H1 (cell line): ENCODE measurements around the gene MAP7. TPM values are rescaled to one million over a fixed set of nuclear protein-coding genes. Genes with fewer than 3 reads are reported as not detected.

Source experiments
- CTCF ChIA-PET: fragments of 300-600 bp; sonication (Branson Sonifier 250); formaldehyde crosslinking; loops from one replicate; lab custom pipeline; 2021; ENCODE audit not compliant: partially characterized antibody; lab: Charles Lee
- POLR2A ChIA-PET: fragments of 300-600 bp; sonication (Branson Sonifier 250); formaldehyde crosslinking; loops from one replicate; lab custom pipeline; 2021; ENCODE audit warnings: inconsistent platforms; ENCODE audit not compliant: partially characterized antibody; lab: Charles Lee
- DNase-seq, 2 experiments: peaks; one replicate each; pipeline versions ENCODE4 v3.0.0 to v3.0.0-alpha.2; 2010 to 2022; ENCODE audit warnings: low spot score in 2 of 2, low read depth in 1 of 2, mixed read lengths in 1 of 2
- FAIRE-seq: peaks from 2 replicates; lab custom pipeline; 2011; peaks lifted over from hg19 to GRCh38; lab: Jason Lieb, UNC
- H2AFZ ChIP-seq: 2 replicates; pipeline ENCODE4 v1.8.1; 2012; ENCODE audit warnings: low read length, inconsistent platforms
- H2AK5ac ChIP-seq: 2 replicates; pipeline ENCODE4 v1.6.1; 2013; ENCODE audit warnings: low read depth, low read length
- H2BK120ac ChIP-seq: replicated peaks from 2 replicates; pipeline ENCODE3; 2013; ENCODE audit warnings: low read depth, low read length, inconsistent platforms
- H2BK12ac ChIP-seq: 2 replicates; pipeline ENCODE4 v1.6.1; 2013; ENCODE audit warnings: low read depth, low read length
- H2BK15ac ChIP-seq: 2 replicates; pipeline ENCODE4 v1.6.1; 2013; ENCODE audit warnings: low read length
- H2BK20ac ChIP-seq: 2 replicates; pipeline ENCODE4 v1.6.1; 2013; ENCODE audit warnings: low read length
- H2BK5ac ChIP-seq: 2 replicates; pipeline ENCODE4 v1.6.1; 2013; ENCODE audit warnings: low read depth, low read length
- H3K14ac ChIP-seq: 2 replicates; pipeline ENCODE4 v1.6.1; 2013; ENCODE audit warnings: inconsistent platforms; ENCODE audit not compliant: insufficient read length
- H3K18ac ChIP-seq: 2 replicates; pipeline ENCODE4 v1.6.1; 2013; ENCODE audit warnings: low read length; ENCODE audit errors: extremely low read depth
- H3K23ac ChIP-seq: 2 replicates; pipeline ENCODE4 v1.6.1; 2013; ENCODE audit warnings: inconsistent platforms; ENCODE audit not compliant: insufficient read length
- H3K23me2 ChIP-seq: 2 replicates; pipeline ENCODE4 v1.6.1; 2013; ENCODE audit warnings: low read depth, low read length
- H3K27ac ChIP-seq: 2 replicates; pipeline ENCODE4 v1.6.1; 2011; ENCODE audit warnings: low read depth, low read length, inconsistent platforms
- H3K27me3 ChIP-seq, 4 experiments: replicated peaks in 1 of 4; 1 replicate in 1 of 4; 2 replicates in 3 of 4; pipeline versions ENCODE4 v1.6.1 to v1.8.1; 2011 to 2013; ENCODE audit warnings: low read length in 3 of 4, mild to moderate bottlenecking in 3 of 4, inconsistent platforms in 2 of 4, mixed read lengths in 2 of 4, moderate library complexity in 1 of 4; ENCODE audit not compliant: control insufficient read depth in 3 of 4, insufficient read depth in 3 of 4; ENCODE audit errors: extremely low read depth in 1 of 4
- H3K36me3 ChIP-seq, 4 experiments: 2 replicates each; pipeline versions ENCODE4 v1.6.1 to v1.8.1; 2011 to 2013; ENCODE audit warnings: mild to moderate bottlenecking in 4 of 4, low read length in 3 of 4, moderate library complexity in 2 of 4, control low read depth in 1 of 4, inconsistent platforms in 1 of 4; ENCODE audit not compliant: insufficient read depth in 4 of 4, control insufficient read depth in 2 of 4
- H3K4ac ChIP-seq: replicated peaks from 2 replicates; pipeline ENCODE3; 2013; ENCODE audit warnings: low read length, low read depth, mixed read lengths, inconsistent platforms; ENCODE audit not compliant: insufficient read length
- H3K4me1 ChIP-seq, 4 experiments: replicated peaks in 1 of 4; 1 replicate in 1 of 4; 2 replicates in 3 of 4; pipeline versions ENCODE4 v1.6.1 to v1.8.1; 2011 to 2013; ENCODE audit warnings: low read length in 3 of 4, inconsistent platforms in 2 of 4, mixed read lengths in 1 of 4; ENCODE audit not compliant: insufficient read depth in 4 of 4, control insufficient read depth in 3 of 4
- H3K4me2 ChIP-seq, 2 experiments: 2 replicates each; pipeline versions ENCODE4 v1.6.1 to v1.8.1; 2011 to 2013; ENCODE audit warnings: low read depth in 2 of 2, low read length in 2 of 2, control low read depth in 1 of 2, inconsistent platforms in 1 of 2, mild to moderate bottlenecking in 1 of 2; ENCODE audit not compliant: insufficient read depth in 1 of 2
- H3K4me3 ChIP-seq, 4 experiments: fragments of 200-600, 300-600 bp in 1 of 4; sonication (generic), shearing (Covaris generic), sonication (Bioruptor Twin) in 1 of 4; 2 replicates each; pipeline versions ENCODE4 v1.5.1 to v1.8.1; 2011 to 2016; ENCODE audit warnings: low read length in 4 of 4, low read depth in 3 of 4, control low read depth in 2 of 4, inconsistent platforms in 2 of 4, mild to moderate bottlenecking in 2 of 4, mixed read lengths in 1 of 4, moderate library complexity in 1 of 4; ENCODE audit not compliant: insufficient read depth in 2 of 4; ENCODE audit errors: extremely low read depth in 1 of 4
- H3K56ac ChIP-seq: replicated peaks from 2 replicates; pipeline ENCODE3; 2013; ENCODE audit warnings: low read depth, mild to moderate bottlenecking, mixed read lengths, low read length, inconsistent platforms; ENCODE audit not compliant: insufficient read length
- H3K79me1 ChIP-seq: 2 replicates; pipeline ENCODE4 v1.6.1; 2013; ENCODE audit warnings: low read depth, low read length, control low read depth
- H3K79me2 ChIP-seq, 2 experiments: 2 replicates each; pipeline versions ENCODE4 v1.6.1 to v1.8.1; 2012 to 2013; ENCODE audit warnings: low read length in 2 of 2, mild to moderate bottlenecking in 2 of 2, inconsistent platforms in 1 of 2; ENCODE audit not compliant: insufficient read depth in 2 of 2, control insufficient read depth in 1 of 2
- H3K9ac ChIP-seq, 4 experiments: replicated peaks in 1 of 4; 1 replicate in 1 of 4; 2 replicates in 3 of 4; pipeline versions ENCODE4 v1.6.1 to v1.8.1; 2011 to 2013; ENCODE audit warnings: low read depth in 3 of 4, low read length in 3 of 4, control low read depth in 2 of 4, mild to moderate bottlenecking in 2 of 4, moderate library complexity in 2 of 4, inconsistent platforms in 1 of 4; ENCODE audit errors: extremely low read depth in 1 of 4
- H3K9me3 ChIP-seq, 2 experiments: 2 replicates each; pipeline versions ENCODE4 v1.6.1 to v1.8.1; 2012 to 2013; ENCODE audit warnings: mild to moderate bottlenecking in 2 of 2, moderate library complexity in 2 of 2, control low read depth in 1 of 2, inconsistent platforms in 1 of 2, low read depth in 1 of 2, low read length in 1 of 2, mixed read lengths in 1 of 2; ENCODE audit not compliant: insufficient read depth in 2 of 2
- H4K20me1 ChIP-seq, 2 experiments: replicated peaks in 1 of 2; 2 replicates each; pipeline versions ENCODE3 to v1.8.1; 2011 to 2013; ENCODE audit warnings: inconsistent platforms in 2 of 2, low read length in 2 of 2, mild to moderate bottlenecking in 1 of 2; ENCODE audit not compliant: insufficient read depth in 2 of 2, control insufficient read depth in 1 of 2
- H4K5ac ChIP-seq: 2 replicates; pipeline ENCODE4 v1.6.1; 2013; ENCODE audit warnings: low read length, low read depth, mixed read lengths, inconsistent platforms; ENCODE audit not compliant: insufficient read length
- H4K8ac ChIP-seq: 2 replicates; pipeline ENCODE4 v1.8.0; 2013; ENCODE audit warnings: mild to moderate bottlenecking, moderate library complexity, low read length, inconsistent platforms; ENCODE audit not compliant: insufficient read depth; ENCODE audit errors: extremely low read depth
- H4K91ac ChIP-seq: replicated peaks from 2 replicates; pipeline ENCODE3; 2013; ENCODE audit warnings: low read length, mixed read lengths, inconsistent platforms; ENCODE audit not compliant: insufficient read length
- BCL11A ChIP-seq, 2 experiments: IDR thresholded peaks; one replicate each; pipeline ENCODE4 v1.6.1; 2011; ENCODE audit warnings: low read depth in 2 of 2, low read length in 2 of 2, mild to moderate bottlenecking in 2 of 2
- WGBS, 2 experiments: shearing (Covaris generic) in 1 of 2; methylation state at CpG; one replicate each; pipeline versions ENCODE4 v1.1.6 to v1.1.7; 2013 to 2015; ENCODE audit warnings: low lambda C conversion rate in 2 of 2, mixed read lengths in 2 of 2, inconsistent platforms in 1 of 2, low coverage in 1 of 2, missing lambda C conversion rate in 1 of 2; ENCODE audit not compliant: insufficient replicate concordance in 2 of 2, insufficient coverage in 1 of 2, insufficient read length in 1 of 2; ENCODE audit errors: extremely low coverage in 1 of 2, missing lambda C conversion rate in 1 of 2; 5-methylcytosine and 5-hydroxymethylcytosine counted together
- polyA plus RNA-seq, 7 experiments: library from polyadenylated mRNA; depleted of rRNA in 3 of 7; stranded (reverse) in 5 of 7; unstranded in 2 of 7; fragments of >200 nt in 5 of 7; fragments of 200-250 nt in 2 of 7; gene quantifications; 1 replicate in 5 of 7; 2 replicates in 1 of 7; 4 replicates in 1 of 7; pipeline versions ENCODE4 v1.2.1 to v1.2.3, GENCODE V29; 2011 to 2013; ENCODE audit warnings: missing spikeins in 2 of 7, mixed read lengths in 2 of 7
- total RNA-seq: library from RNA; stranded (reverse); fragmentation: NEBNext Ultra II Directional; extraction: Animal tissue kit (Norgen Biotek cat#: 25700); gene quantifications from 2 replicates; pipeline ENCODE4 v1.2.1, GENCODE V29; 2021

Gene MAP7
- total and polyA plus RNA-seq, 2 of the 8 experiments (the other 6 are each of a cell fraction or from before 2014, with no cell fraction given) = 13.5 to 66.9 TPM

- Histone ChIP-seq H3K4me3 (no peak overlapping the region), H3K23me2 (no peaks in the 10 kb centered on the region), H3K79me2 (no peaks in the 10 kb centered on the region), H3K36me3 (peaks cover 0 to 3% (median 0%) of the 10 kb centered on the region in 4 experiments; a peak in 1 of 8 replicates), H4K5ac (no peak overlapping the region), H3K14ac (no peak overlapping the region), H3K4me2 (no peak overlapping the region), H2AFZ (no peak overlapping the region), H2BK5ac (no peak overlapping the region), H4K8ac (no peak overlapping the region), H3K56ac (no peak overlapping the region), H2AK5ac (no peak overlapping the region), H3K4me1 (no peaks in the 10 kb centered on the region), H3K27me3 (no peaks in the 10 kb centered on the region), H2BK15ac (no peak overlapping the region), H3K18ac (no peak overlapping the region), H2BK120ac (no peak overlapping the region), H4K20me1 (no peaks in the 10 kb centered on the region), H2BK12ac (no peak overlapping the region), H3K4ac (no peak overlapping the region), H3K9ac (no peak overlapping the region), H3K79me1 (no peaks in the 10 kb centered on the region), H4K91ac (no peak overlapping the region), H3K23ac (no peak overlapping the region), H3K27ac (no peak overlapping the region), H3K9me3 (no peaks in the 10 kb centered on the region), H2BK20ac (no peak overlapping the region)
- POLR2A ChIA-PET = no interaction called here
- 92% methylated on average over 3 of the region's 3 CpGs; no CpG with 5 or more reads in 1 of the 2 experiments for WGBS, 2 experiments
- FAIRE-seq (no peak), DNase-seq (no peak)
- CTCF ChIA-PET = interaction anchor here (0.8 to 2.4 kb wide), 2 partner anchors 18 to 76 kb away, joined by 3 to 7 read pairs; partner anchors contain the start of gene MAP7
- no peak for TF ChIP-seq BCL11A (IDR thresholded peaks at IDR 0.05; ENCODE audit: low read depth in 2 of 2, low read length in 2 of 2)
Observed at GRCh38 chr6:136568129-136568528, 17.9 kb upstream of the MAP7 start.
